Small intestine (tissue), 7 donors: ENCODE results near the gene BOK. TPM values are rescaled to one million over a fixed set of nuclear protein-coding genes. Genes with fewer than 3 reads are reported as not detected.
A peak's percentile ranks its signal among the peaks of the same experiment; 100 is the strongest.
"Not testable (repeated sequence)": the region's sequence is repeated elsewhere in the genome, so short reads cannot be mapped to it uniquely, and the experiment has no call there.

Source experiments
- DNase-seq, 2 donors: peaks; one replicate each; pipeline versions ENCODE4 v3.0.0 to v3.0.0-alpha.2; 2013
- FAIRE-seq: peaks from 2 replicates; lab custom pipeline; 2012; peaks lifted over from hg19 to GRCh38; lab: Jason Lieb, UNC
- H3K27ac ChIP-seq, 3 donors: one replicate each; pipeline ENCODE4 v1.5.1; 2013; ENCODE audit warnings: low read length in 2 of 3, mild to moderate bottlenecking in 2 of 3, control low read depth in 1 of 3, inconsistent platforms in 1 of 3, low read depth in 1 of 3, moderate library complexity in 1 of 3
- H3K27me3 ChIP-seq, 3 donors: one replicate each; pipeline ENCODE4 v1.6.1; 2013; ENCODE audit warnings: low read length in 3 of 3, inconsistent platforms in 1 of 3; ENCODE audit not compliant: control insufficient read depth in 3 of 3, insufficient read depth in 3 of 3
- H3K36me3 ChIP-seq, 3 donors: one replicate each; pipeline ENCODE4 v1.6.1; 2013; ENCODE audit warnings: low read length in 3 of 3, inconsistent platforms in 1 of 3, low read depth in 1 of 3, mild to moderate bottlenecking in 1 of 3, moderate library complexity in 1 of 3; ENCODE audit not compliant: control insufficient read depth in 3 of 3, insufficient read depth in 2 of 3
- H3K4me1 ChIP-seq, 3 donors: one replicate each; pipeline ENCODE4 v1.6.1; 2013; ENCODE audit warnings: low read length in 2 of 3, inconsistent platforms in 1 of 3, low read depth in 1 of 3, mild to moderate bottlenecking in 1 of 3, moderate library complexity in 1 of 3; ENCODE audit not compliant: control insufficient read depth in 3 of 3, insufficient read depth in 2 of 3
- H3K4me3 ChIP-seq, 3 donors: one replicate each; pipeline ENCODE4 v1.5.1; 2013; ENCODE audit warnings: low read length in 3 of 3, control low read depth in 1 of 3, inconsistent platforms in 1 of 3, low read depth in 1 of 3, mild to moderate bottlenecking in 1 of 3, moderate library complexity in 1 of 3
- H3K9me3 ChIP-seq, 2 donors: one replicate each; pipeline ENCODE4 v1.6.1; 2013; ENCODE audit warnings: low read depth in 1 of 2, low read length in 1 of 2; ENCODE audit not compliant: control insufficient read depth in 2 of 2, insufficient read depth in 1 of 2
- WGBS, 3 donors: extraction: QIAGEN DNeasy Blood & Tissue Kit; methylation state at CpG; one replicate each; pipeline ENCODE4 v1.1.7; 2013; 5-methylcytosine and 5-hydroxymethylcytosine counted together
- polyA plus RNA-seq, 4 donors: library from polyadenylated mRNA; stranded (reverse) in 3 of 4; unstranded in 1 of 4; fragments of 200-250 nt in 3 of 4; fragments of 120-200 nt in 1 of 4; gene quantifications; one replicate each; pipeline versions ENCODE4 v1.2.1 to v1.2.3, GENCODE V29; 2013
- donor health status: healthy with polysubstance abuse.
- donor health status: control.
- donor health status: control.
- donor health status: Bipolar disorder and iron deficiency.
- donor health status: healthy.

The BOK gene
- polyA plus RNA-seq, 4 donors: 4.5 to 15.5 (median 9.9) TPM

GRCh38 chr2:241577413-241578122 is 19.0 kb downstream of the BOK start:
- FAIRE-seq (no peak), DNase-seq (peak in 1 of 2 donors; percentile 21)
- Histone ChIP-seq H3K36me3 (peaks cover 0 to 40% (median 0%) of the 10 kb centered on the region in 3 donors), H3K27ac (no peak overlapping the region), H3K4me1 (no peaks in the 10 kb centered on the region), H3K27me3 (no peaks in the 10 kb centered on the region), H3K4me3 (no peak overlapping the region), H3K9me3 (peaks cover 0 to 19% of the 10 kb centered on the region in 2 donors)
- WGBS, 3 donors: 69 to 88% (median 83%) methylated on average over 9 of the region's 9 CpGs

- Histone ChIP-seq H3K4me3 (no peak overlapping the region), H3K27me3 (no peaks in the 10 kb centered on the region), H3K27ac (no peak overlapping the region), H3K36me3 (peaks cover 3 to 45% (median 10%) of the 10 kb centered on the region in 3 donors), H3K9me3 (peaks cover 0 to 30% of the 10 kb centered on the region in 2 donors), H3K4me1 (no peaks in the 10 kb centered on the region)
- DNase-seq (no peak), FAIRE-seq (no peak)
- WGBS, 3 donors: 89 to 93% (median 90%) methylated on average over 7 of the region's 7 CpGs
Observed at GRCh38 chr2:241579281-241579680, 20.7 kb downstream of the BOK start.

GRCh38 chr2:241582328-241582727 is 23.8 kb downstream of the BOK start:
- 94 to 96% (median 95%) methylated on average over 8 of the region's 8 CpGs for whole genome bisulfite sequencing, 3 donors
- H3K9me3 ChIP-seq: peaks cover 3 to 57% of the 10 kb centered on the region in 2 donors
- no peak overlapping the region for H3K4me3 ChIP-seq
- H3K36me3 ChIP-seq: peaks cover 3 to 52% (median 24%) of the 10 kb centered on the region in 3 donors
- DNase-seq: no peak
- H3K27me3 ChIP-seq: no peaks in the 10 kb centered on the region
- no peak for FAIRE-seq
- H3K4me1 ChIP-seq: no peaks in the 10 kb centered on the region
- H3K27ac ChIP-seq: no peak overlapping the region

GRCh38 chr2:241582806-241583205 is 24.3 kb downstream of the BOK start:
- peaks cover 3 to 55% (median 24%) of the 10 kb centered on the region in 3 donors for H3K36me3 ChIP-seq
- FAIRE-seq (no peak), DNase-seq (no peak)
- no peak overlapping the region for H3K27ac ChIP-seq
- WGBS, 3 donors: 96 to 100% (median 98%) methylated on average over 4 of the region's 4 CpGs
- H3K27me3 ChIP-seq: no peaks in the 10 kb centered on the region
- H3K4me3 ChIP-seq: no peak overlapping the region
- H3K4me1 ChIP-seq: no peaks in the 10 kb centered on the region
- peaks cover 3 to 62% of the 10 kb centered on the region in 2 donors for H3K9me3 ChIP-seq

GRCh38 chr2:241584436-241584835 is 25.9 kb downstream of the BOK start:
- Histone ChIP-seq H3K4me1 (no peaks in the 10 kb centered on the region), H3K4me3 (no peak overlapping the region), H3K9me3 (peaks cover 3 to 62% of the 10 kb centered on the region in 2 donors), H3K36me3 (peaks cover 3 to 58% (median 26%) of the 10 kb centered on the region in 3 donors), H3K27me3 (no peaks in the 10 kb centered on the region), H3K27ac (no peak overlapping the region)
- FAIRE-seq (no peak), DNase-seq (no peak)
- 88 to 97% (median 93%) methylated on average over 12 of the region's 12 CpGs for WGBS, 3 donors

GRCh38 chr2:241586564-241587264 is 28.2 kb downstream of the BOK start:
- Histone ChIP-seq H3K4me3 (no peak overlapping the region), H3K36me3 (peaks cover 3 to 66% (median 26%) of the 10 kb centered on the region in 3 donors), H3K27me3 (no peaks in the 10 kb centered on the region), H3K9me3 (peaks cover 3 to 50% of the 10 kb centered on the region in 2 donors), H3K4me1 (no peaks in the 10 kb centered on the region), H3K27ac (no peak overlapping the region)
- FAIRE-seq: no peak
- no peak for DNase-seq
- WGBS, 3 donors: 94 to 96% (median 96%) methylated on average over 2 of the region's 2 CpGs

- peaks cover 8 to 64% (median 25%) of the 10 kb centered on the region in 3 donors for H3K36me3 ChIP-seq
- H3K9me3 ChIP-seq: peaks cover 3 to 29% of the 10 kb centered on the region in 2 donors
- not testable (repeated sequence) for H3K27ac ChIP-seq, H3K4me3 ChIP-seq, DNase-seq, H3K27me3 ChIP-seq, FAIRE-seq, H3K4me1 ChIP-seq
- WGBS, 3 donors: 81 to 85% (median 82%) methylated on average over 17 of the region's 17 CpGs
Observed at GRCh38 chr2:241589863-241590262, 31.3 kb downstream of the BOK start.

GRCh38 chr2:241590496-241591455 is 32.2 kb downstream of the BOK start:
- H3K27ac ChIP-seq, FAIRE-seq, H3K4me1 ChIP-seq, H3K27me3 ChIP-seq, H3K4me3 ChIP-seq, DNase-seq: not testable (repeated sequence)
- peaks cover 3 to 20% of the 10 kb centered on the region in 2 donors for H3K9me3 ChIP-seq
- 89 to 90% (median 90%) methylated on average over 33 of the region's 33 CpGs for WGBS, 3 donors
- peaks cover 8 to 64% (median 22%) of the 10 kb centered on the region in 3 donors for H3K36me3 ChIP-seq
